ENCODE results near the gene ZBED2.
A peak's percentile ranks its signal among the peaks of the same experiment; 100 is the strongest.
"Not testable (repeated sequence)": the region's sequence is repeated elsewhere in the genome, so short reads cannot be mapped to it uniquely, and the experiment has no call there.

ZBED2 gene

GRCh38 chr3:111595232-111595631 lies at the start of gene ZBED2:
ZBED2 (minus strand) TSS chr3:111595346; CDS start chr3:111594201, 1,145 bp downstream.
- DNase-seq: no peak

GRCh38 chr3:111639316-111639715 lies 44.2 kb upstream of the ZBED2 start:
- no peak for DNase-seq

GRCh38 chr3:111636366-111636885 lies 41.3 kb upstream of the ZBED2 start:
- DNase-seq: no peak

GRCh38 chr3:111635403-111635802 lies 40.3 kb upstream of the ZBED2 start:
- DNase-seq: no peak

GRCh38 chr3:111630638-111631037 lies 35.5 kb upstream of the ZBED2 start:
- not testable (repeated sequence) for DNase-seq

GRCh38 chr3:111629018-111629417 lies 33.9 kb upstream of the ZBED2 start:
- not testable (repeated sequence) for DNase-seq

- DNase-seq: no peak
Measured at GRCh38 chr3:111627092-111627491, 31.9 kb upstream of the ZBED2 start.

GRCh38 chr3:111621535-111621934 lies 26.4 kb upstream of the ZBED2 start:
- no peak for DNase-seq

- no peak for DNase-seq
Measured at GRCh38 chr3:111619833-111620232, 24.7 kb upstream of the ZBED2 start.

- DNase-seq: no peak
Measured at GRCh38 chr3:111618945-111619344, 23.8 kb upstream of the ZBED2 start.

GRCh38 chr3:111617912-111618601 lies 22.9 kb upstream of the ZBED2 start:
- DNase-seq: no peak

GRCh38 chr3:111617406-111617805 lies 22.3 kb upstream of the ZBED2 start:
- DNase-seq: no peak

GRCh38 chr3:111616417-111617105 lies 21.4 kb upstream of the ZBED2 start:
- DNase-seq: peak in 5 of 6 experiments; percentile 30 to 73 (median 57)

GRCh38 chr3:111615880-111616279 lies 20.7 kb upstream of the ZBED2 start:
- no peak for DNase-seq

GRCh38 chr3:111613294-111613693 lies 18.1 kb upstream of the ZBED2 start:
- no peak for DNase-seq

GRCh38 chr3:111610612-111611054 lies 15.5 kb upstream of the ZBED2 start:
- peak in 2 of 6 experiments; percentile 14 to 36 for DNase-seq

GRCh38 chr3:111610189-111610588 lies 15.0 kb upstream of the ZBED2 start:
- DNase-seq: peak in 5 of 6 experiments; percentile 17 to 90 (median 85)

GRCh38 chr3:111609700-111610099 lies 14.6 kb upstream of the ZBED2 start:
- DNase-seq: no peak

GRCh38 chr3:111608383-111608782 lies 13.2 kb upstream of the ZBED2 start:
- DNase-seq: no peak

- no peak for DNase-seq
Measured at GRCh38 chr3:111607240-111607920, 12.2 kb upstream of the ZBED2 start.

GRCh38 chr3:111605493-111605892 lies 10.3 kb upstream of the ZBED2 start:
- no peak for DNase-seq

- DNase-seq: no peak
Measured at GRCh38 chr3:111605018-111605417, 9.9 kb upstream of the ZBED2 start.

- DNase-seq: no peak
Measured at GRCh38 chr3:111604119-111604518, 9.0 kb upstream of the ZBED2 start.

GRCh38 chr3:111603679-111604078 lies 8.5 kb upstream of the ZBED2 start:
- DNase-seq: no peak
